Fibroblast of lung (primary cell): ENCODE results near the gene SAP130. TPM values are rescaled to one million over a fixed set of nuclear protein-coding genes. Genes with fewer than 3 reads are reported as not detected.

Experiments used
- DNase-seq, 2 donors: peaks; one replicate each; pipeline versions ENCODE4 v3.0.0 to v3.0.0-alpha.2; 2010; ENCODE audit warnings: low read depth in 2 of 2
- H2AFZ ChIP-seq: 2 replicates; pipeline ENCODE4 v1.5.1; 2012; ENCODE audit warnings: low read length, control low read depth, inconsistent platforms
- H3K27ac ChIP-seq: 2 replicates; pipeline ENCODE4 v1.5.1; 2011; ENCODE audit warnings: low read length, control low read depth; ENCODE audit not compliant: insufficient read depth
- H3K27me3 ChIP-seq: 2 replicates; pipeline ENCODE4 v1.5.1; 2011; ENCODE audit warnings: mild to moderate bottlenecking, low read length; ENCODE audit not compliant: control insufficient read depth, insufficient read depth
- H3K36me3 ChIP-seq: 2 replicates; pipeline ENCODE4 v1.5.1; 2011; ENCODE audit warnings: low read length; ENCODE audit not compliant: control insufficient read depth, insufficient read depth
- H3K4me1 ChIP-seq: 2 replicates; pipeline ENCODE4 v1.5.1; 2011; ENCODE audit warnings: low read length; ENCODE audit not compliant: control insufficient read depth, insufficient read depth; ENCODE audit errors: extremely low read depth
- H3K4me2 ChIP-seq: 2 replicates; pipeline ENCODE4 v1.5.1; 2011; ENCODE audit warnings: low read length, control low read depth; ENCODE audit not compliant: insufficient read depth; ENCODE audit errors: extremely low read depth
- H3K4me3 ChIP-seq, 4 experiments: fragments of 200-600 bp in 1 of 4; sonication (generic) in 1 of 4; replicated peaks in 1 of 4; 2 replicates each; pipeline ENCODE4 v1.5.1; 2011 to 2016; ENCODE audit warnings: low read length in 4 of 4, low read depth in 3 of 4, mild to moderate bottlenecking in 3 of 4, control low read depth in 2 of 4, inconsistent platforms in 1 of 4, mixed read lengths in 1 of 4; ENCODE audit not compliant: insufficient read depth in 1 of 4; ENCODE audit errors: control extremely low read depth in 1 of 4
- H3K79me2 ChIP-seq: 2 replicates; pipeline ENCODE4 v1.5.1; 2012; ENCODE audit warnings: mild to moderate bottlenecking, low read length, inconsistent platforms; ENCODE audit not compliant: control insufficient read depth, insufficient read depth
- H3K9ac ChIP-seq: 2 replicates; pipeline ENCODE4 v1.5.1; 2011; ENCODE audit warnings: mild to moderate bottlenecking, low read length, control low read depth; ENCODE audit not compliant: insufficient read depth
- H3K9me3 ChIP-seq: 2 replicates; pipeline ENCODE4 v1.5.1; 2012; ENCODE audit warnings: low read depth, low read length; ENCODE audit not compliant: control insufficient read depth, insufficient read depth
- H4K20me1 ChIP-seq: 2 replicates; pipeline ENCODE4 v1.5.1; 2011; ENCODE audit warnings: low read length; ENCODE audit not compliant: control insufficient read depth, insufficient read depth; ENCODE audit errors: extremely low read depth
- EZH2 ChIP-seq: IDR thresholded peaks from 2 replicates; pipeline ENCODE4 v1.5.1; 2012; ENCODE audit warnings: low read length, control low read depth, mild to moderate bottlenecking; ENCODE audit errors: missing control alignments
- polyA plus RNA-seq, 2 donors: library from polyadenylated mRNA; depleted of rRNA in 1 of 2; stranded (reverse) in 1 of 2; unstranded in 1 of 2; fragments of >200 nt; gene quantifications; 2 replicates each; pipeline ENCODE4 v1.2.1, GENCODE V29; 2011 to 2012; ENCODE audit warnings: missing spikeins in 1 of 2
- total RNA-seq: library from RNA; depleted of rRNA; stranded (reverse); fragments of >200 nt; gene quantifications from 2 replicates; pipeline ENCODE4 v1.2.1, GENCODE V29; 2014
- TF ChIP-seq, protein P1 (sequence below), 2 donors: IDR thresholded peaks in 1 of 2; conservative IDR thresholded peaks in 1 of 2; 1 replicate in 1 of 2; 2 replicates in 1 of 2; pipeline ENCODE4 v1.5.1; 2011 to 2012; ENCODE audit warnings: low read length in 2 of 2, control low read depth in 1 of 2, inconsistent platforms in 1 of 2, low read depth in 1 of 2, mild to moderate bottlenecking in 1 of 2

SAP130 gene
- total and polyA plus RNA-seq, 2 donors (not counting 1 experiment from before 2014, with no cell fraction given): 4.5 to 6.7 TPM

- Histone ChIP-seq H3K27me3 (no peaks in the 10 kb centered on the region), H3K79me2 (no peaks in the 10 kb centered on the region), H3K36me3 (no peaks in the 10 kb centered on the region), H3K9me3 (no peaks in the 10 kb centered on the region), H3K9ac (no peak overlapping the region), H2AFZ (no peak overlapping the region), H3K4me3 (no peak overlapping the region), H3K27ac (no peak overlapping the region), H4K20me1 (no peaks in the 10 kb centered on the region), H3K4me2 (no peak overlapping the region), H3K4me1 (no peaks in the 10 kb centered on the region)
- TF ChIP-seq EZH2: no peak
- TF ChIP-seq, protein P1, sequence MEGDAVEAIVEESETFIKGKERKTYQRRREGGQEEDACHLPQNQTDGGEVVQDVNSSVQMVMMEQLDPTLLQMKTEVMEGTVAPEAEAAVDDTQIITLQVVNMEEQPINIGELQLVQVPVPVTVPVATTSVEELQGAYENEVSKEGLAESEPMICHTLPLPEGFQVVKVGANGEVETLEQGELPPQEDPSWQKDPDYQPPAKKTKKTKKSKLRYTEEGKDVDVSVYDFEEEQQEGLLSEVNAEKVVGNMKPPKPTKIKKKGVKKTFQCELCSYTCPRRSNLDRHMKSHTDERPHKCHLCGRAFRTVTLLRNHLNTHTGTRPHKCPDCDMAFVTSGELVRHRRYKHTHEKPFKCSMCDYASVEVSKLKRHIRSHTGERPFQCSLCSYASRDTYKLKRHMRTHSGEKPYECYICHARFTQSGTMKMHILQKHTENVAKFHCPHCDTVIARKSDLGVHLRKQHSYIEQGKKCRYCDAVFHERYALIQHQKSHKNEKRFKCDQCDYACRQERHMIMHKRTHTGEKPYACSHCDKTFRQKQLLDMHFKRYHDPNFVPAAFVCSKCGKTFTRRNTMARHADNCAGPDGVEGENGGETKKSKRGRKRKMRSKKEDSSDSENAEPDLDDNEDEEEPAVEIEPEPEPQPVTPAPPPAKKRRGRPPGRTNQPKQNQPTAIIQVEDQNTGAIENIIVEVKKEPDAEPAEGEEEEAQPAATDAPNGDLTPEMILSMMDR (conservative IDR thresholded peaks at IDR 0.05 in 1 of 2, IDR thresholded peaks at IDR 0.05 in 1 of 2; ENCODE audit: low read depth in 1 of 2, low read length in 2 of 2): no peak
- DNase-seq: no peak
These were observed 9.8 kb upstream of the SAP130 start for GRCh38 chr2:128037649-128038048.

- no peak for DNase-seq
- H3K9ac ChIP-seq: no peak overlapping the region
- H3K27me3 ChIP-seq: no peaks in the 10 kb centered on the region
- no peaks in the 10 kb centered on the region for H4K20me1 ChIP-seq
- H3K36me3 ChIP-seq: no peaks in the 10 kb centered on the region
- TF ChIP-seq EZH2: no peak
- TF ChIP-seq, protein P1 (conservative IDR thresholded peaks at IDR 0.05 in 1 of 2, IDR thresholded peaks at IDR 0.05 in 1 of 2; ENCODE audit: low read depth in 1 of 2, low read length in 2 of 2): no peak
- no peak overlapping the region for H3K27ac ChIP-seq
- H3K4me1 ChIP-seq: no peaks in the 10 kb centered on the region
- H3K9me3 ChIP-seq: no peaks in the 10 kb centered on the region
- no peak overlapping the region for H3K4me3 ChIP-seq
- H3K79me2 ChIP-seq: no peaks in the 10 kb centered on the region
- no peak overlapping the region for H2AFZ ChIP-seq
- H3K4me2 ChIP-seq: no peak overlapping the region
These were observed 9.1 kb upstream of the SAP130 start for GRCh38 chr2:128036748-128037607.

GRCh38 chr2:128032092-128032491 lies 4.2 kb upstream of the SAP130 start:
- Histone ChIP-seq H4K20me1 (no peaks in the 10 kb centered on the region), H3K27ac (no peak overlapping the region), H3K9ac (no peak overlapping the region), H2AFZ (no peak overlapping the region), H3K79me2 (no peaks in the 10 kb centered on the region), H3K4me3 (no peak overlapping the region), H3K36me3 (no peaks in the 10 kb centered on the region), H3K27me3 (no peaks in the 10 kb centered on the region), H3K4me1 (no peaks in the 10 kb centered on the region), H3K4me2 (no peak overlapping the region), H3K9me3 (no peaks in the 10 kb centered on the region)
- no peak for TF ChIP-seq EZH2
- TF ChIP-seq, protein P1 (conservative IDR thresholded peaks at IDR 0.05 in 1 of 2, IDR thresholded peaks at IDR 0.05 in 1 of 2; ENCODE audit: low read depth in 1 of 2, low read length in 2 of 2): no peak
- DNase-seq: no peak
